Breast epithelium (tissue), 3 donors: ENCODE results near the gene MTA1.
A peak's percentile ranks its signal among the peaks of the same experiment; 100 is the strongest.

Experiments used
- CTCF ChIP-seq, 3 donors: fragments of 450-650 bp; IDR thresholded peaks; one replicate each; pipeline ENCODE4 v1.5.1; 2016 to 2017; ENCODE audit warnings: antibody characterized with exemption in 3 of 3, mild to moderate bottlenecking in 3 of 3, moderate library complexity in 3 of 3
- POLR2A ChIP-seq: fragments of 450-650 bp; IDR thresholded peaks from one replicate; pipeline ENCODE4 v1.6.1; 2016; ENCODE audit warnings: antibody characterized with exemption, mild to moderate bottlenecking, moderate library complexity
- POLR2AphosphoS5 ChIP-seq, 3 donors: sonication (generic); formaldehyde crosslinking; IDR thresholded peaks; one replicate each; pipeline ENCODE4 v1.6.1; 2017; ENCODE audit warnings: antibody characterized with exemption in 3 of 3

- TF ChIP-seq CTCF (IDR thresholded peaks at IDR 0.05) (peak in 2 of 3 donors; percentile 23 to 37), POLR2AphosphoS5 (IDR thresholded peaks at IDR 0.05) (no peak), POLR2A (no peak)
These were observed 47.8 kb downstream of the MTA1 start for GRCh38 chr14:105467249-105467941.
